ENCODE measurements around the gene AKNA.

GRCh38 chr9:114344692-114345091 is 43.1 kb downstream of the AKNA start:
- TF ChIP-seq, protein P1, sequence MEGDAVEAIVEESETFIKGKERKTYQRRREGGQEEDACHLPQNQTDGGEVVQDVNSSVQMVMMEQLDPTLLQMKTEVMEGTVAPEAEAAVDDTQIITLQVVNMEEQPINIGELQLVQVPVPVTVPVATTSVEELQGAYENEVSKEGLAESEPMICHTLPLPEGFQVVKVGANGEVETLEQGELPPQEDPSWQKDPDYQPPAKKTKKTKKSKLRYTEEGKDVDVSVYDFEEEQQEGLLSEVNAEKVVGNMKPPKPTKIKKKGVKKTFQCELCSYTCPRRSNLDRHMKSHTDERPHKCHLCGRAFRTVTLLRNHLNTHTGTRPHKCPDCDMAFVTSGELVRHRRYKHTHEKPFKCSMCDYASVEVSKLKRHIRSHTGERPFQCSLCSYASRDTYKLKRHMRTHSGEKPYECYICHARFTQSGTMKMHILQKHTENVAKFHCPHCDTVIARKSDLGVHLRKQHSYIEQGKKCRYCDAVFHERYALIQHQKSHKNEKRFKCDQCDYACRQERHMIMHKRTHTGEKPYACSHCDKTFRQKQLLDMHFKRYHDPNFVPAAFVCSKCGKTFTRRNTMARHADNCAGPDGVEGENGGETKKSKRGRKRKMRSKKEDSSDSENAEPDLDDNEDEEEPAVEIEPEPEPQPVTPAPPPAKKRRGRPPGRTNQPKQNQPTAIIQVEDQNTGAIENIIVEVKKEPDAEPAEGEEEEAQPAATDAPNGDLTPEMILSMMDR (IDR thresholded peaks at IDR 0.05; ENCODE audit: poor library complexity, severe bottlenecking), result no peak
- TF ChIP-seq TAF1 (IDR thresholded peaks at IDR 0.05; ENCODE audit: low read depth) (no peak), EZH2 (IDR thresholded peaks at IDR 0.05; ENCODE audit: borderline replicate concordance, insufficient read depth, low read length, poor library complexity, severe bottlenecking) (no peak), POLR2AphosphoS5 (IDR thresholded peaks at IDR 0.05) (no peak), RAD21 (conservative IDR thresholded peaks at IDR 0.05) (no peak), EP300 (conservative IDR thresholded peaks at IDR 0.05; ENCODE audit: poor library complexity, severe bottlenecking) (no peak)
